H1 (cell line): ENCODE data around the gene ST6GALNAC3. TPM values are rescaled to one million over a fixed set of nuclear protein-coding genes. Genes with fewer than 3 reads are reported as not detected.

Source experiments
- CHD7 ChIP-seq: fragments of 300-600 bp; sonication (generic); IDR thresholded peaks from 2 replicates; pipeline ENCODE4 v1.7.1; 2012; ENCODE audit warnings: low read length, moderate library complexity, mild to moderate bottlenecking, inconsistent platforms; ENCODE audit not compliant: insufficient replicate concordance
- HDAC2 ChIP-seq, 2 experiments: fragments of 300-600 bp in 1 of 2; sonication (generic) in 1 of 2; IDR thresholded peaks; 2 replicates each; pipeline ENCODE4 v1.6.1; 2011 to 2012; ENCODE audit warnings: low read depth in 2 of 2, low read length in 2 of 2, mild to moderate bottlenecking in 2 of 2, moderate library complexity in 2 of 2, borderline replicate concordance in 1 of 2, inconsistent platforms in 1 of 2
- KDM5A ChIP-seq: fragments of 200-600 bp; IDR thresholded peaks from 2 replicates; pipeline ENCODE4 v1.7.1; 2012; ENCODE audit warnings: mild to moderate bottlenecking, low read length, inconsistent platforms, mixed read lengths
- NANOG ChIP-seq: IDR thresholded peaks from 2 replicates; pipeline ENCODE4 v1.6.1; 2011; ENCODE audit warnings: low read length, low read depth, mild to moderate bottlenecking, inconsistent platforms; ENCODE audit not compliant: insufficient read depth, poor library complexity, severe bottlenecking
- POU5F1 ChIP-seq: IDR thresholded peaks from 2 replicates; pipeline ENCODE4 v1.6.1; 2011; ENCODE audit warnings: low read depth, mild to moderate bottlenecking, low read length, moderate library complexity
- RAD21 ChIP-seq, 2 experiments: IDR thresholded peaks in 1 of 2; conservative IDR thresholded peaks in 1 of 2; 2 replicates each; pipeline ENCODE4 v1.6.1; 2011; ENCODE audit warnings: low read depth in 2 of 2, low read length in 2 of 2, improper control_type of control experiment in 1 of 2, inconsistent platforms in 1 of 2, mild to moderate bottlenecking in 1 of 2, moderate library complexity in 1 of 2
- RXRA ChIP-seq: IDR thresholded peaks from 2 replicates; pipeline ENCODE4 v1.6.1; 2011; ENCODE audit warnings: low read depth, mild to moderate bottlenecking, low read length, moderate library complexity; ENCODE audit not compliant: insufficient read depth
- SIRT6 ChIP-seq: IDR thresholded peaks from one replicate; pipeline ENCODE4 v1.7.1; 2012; ENCODE audit warnings: low read length, inconsistent platforms
- SRF ChIP-seq: IDR thresholded peaks from 2 replicates; pipeline ENCODE4 v1.6.1; 2011; ENCODE audit warnings: mild to moderate bottlenecking, low read depth, low read length, moderate library complexity
- TEAD4 ChIP-seq: IDR thresholded peaks from 2 replicates; pipeline ENCODE4 v1.6.1; 2012; ENCODE audit warnings: low read depth, low read length, inconsistent platforms, mixed read lengths
- polyA plus RNA-seq, 7 experiments: library from polyadenylated mRNA; depleted of rRNA in 3 of 7; stranded (reverse) in 5 of 7; unstranded in 2 of 7; fragments of >200 nt in 5 of 7; fragments of 200-250 nt in 2 of 7; gene quantifications; 1 replicate in 5 of 7; 2 replicates in 1 of 7; 4 replicates in 1 of 7; pipeline versions ENCODE4 v1.2.1 to v1.2.3, GENCODE V29; 2011 to 2013; ENCODE audit warnings: missing spikeins in 2 of 7, mixed read lengths in 2 of 7
- total RNA-seq: library from RNA; stranded (reverse); fragmentation: NEBNext Ultra II Directional; extraction: Animal tissue kit (Norgen Biotek cat#: 25700); gene quantifications from 2 replicates; pipeline ENCODE4 v1.2.1, GENCODE V29; 2021

The ST6GALNAC3 gene
- total and polyA plus RNA-seq, 2 of the 8 experiments (the other 6 are each of a cell fraction or from before 2014, with no cell fraction given): 4.9 to 19.0 TPM

GRCh38 chr1:76583875-76584477 lies 509.4 kb downstream of the ST6GALNAC3 start (continued):
- TF ChIP-seq CHD7: no peak
- TF ChIP-seq NANOG: no peak
- TF ChIP-seq TEAD4: no peak
- TF ChIP-seq SRF: no peak
- TF ChIP-seq SIRT6: no peak
- TF ChIP-seq RXRA: no peak
- no peak for TF ChIP-seq POU5F1
- TF ChIP-seq HDAC2 (IDR thresholded peaks at IDR 0.05; ENCODE audit: borderline replicate concordance in 1 of 2, low read depth in 2 of 2, low read length in 2 of 2): no peak
- no peak for TF ChIP-seq KDM5A
- TF ChIP-seq RAD21 (IDR thresholded peaks at IDR 0.05 in 1 of 2, conservative IDR thresholded peaks at IDR 0.05 in 1 of 2; ENCODE audit: low read depth in 2 of 2, low read length in 2 of 2): no peak
